GM12891 (cell line): ENCODE measurements around the gene PDS5A.
"Not testable (repeated sequence)": the region's sequence is repeated elsewhere in the genome, so short reads cannot be mapped to it uniquely, and the experiment has no call there.

Experiments used
- DNase-seq: peaks from one replicate; pipeline ENCODE4 v3.0.0; 2011; ENCODE audit warnings: low spot score; ENCODE audit not compliant: insufficient read length
- FAIRE-seq: peaks from 2 replicates; lab custom pipeline; 2011; peaks lifted over from hg19 to GRCh38; lab: Jason Lieb, UNC
- PAX5 ChIP-seq: IDR thresholded peaks from 2 replicates; pipeline ENCODE4 v1.6.1; 2011; ENCODE audit warnings: low read length, moderate library complexity, mild to moderate bottlenecking; ENCODE audit not compliant: insufficient read depth, severe bottlenecking
- POLR2A ChIP-seq: IDR thresholded peaks from 2 replicates; pipeline ENCODE4 v1.6.1; 2011; ENCODE audit warnings: low read depth, low read length, control low read depth
- POLR2AphosphoS5 ChIP-seq: IDR thresholded peaks from 2 replicates; pipeline ENCODE4 v1.6.1; 2011; ENCODE audit warnings: low read depth, low read length, control low read depth
- POU2F2 ChIP-seq: IDR thresholded peaks from 2 replicates; pipeline ENCODE4 v1.6.1; 2011; ENCODE audit warnings: low read depth, mild to moderate bottlenecking, control low read depth, low read length, moderate library complexity
- SPI1 ChIP-seq: IDR thresholded peaks from 2 replicates; pipeline ENCODE4 v1.6.1; 2011; ENCODE audit warnings: low read depth, low read length, control low read depth
- TAF1 ChIP-seq: IDR thresholded peaks from 2 replicates; pipeline ENCODE4 v1.6.1; 2011; ENCODE audit warnings: low read depth, low read length, control low read depth

PDS5A gene

GRCh38 chr4:39950861-39951481 is 26.7 kb downstream of the PDS5A start:
- TF ChIP-seq POLR2AphosphoS5 (no peak), SPI1 (no peak), PAX5 (no peak), TAF1 (no peak), POU2F2 (no peak), POLR2A (no peak)
- FAIRE-seq, result no peak
- no peak for DNase-seq

- FAIRE-seq (no peak), DNase-seq (no peak)
- TF ChIP-seq SPI1 (no peak), PAX5 (no peak), POLR2AphosphoS5 (no peak), TAF1 (no peak), POLR2A (no peak), POU2F2 (no peak)
Measured at GRCh38 chr4:39947963-39948362, 29.7 kb downstream of the PDS5A start.

- FAIRE-seq, result no peak
- DNase-seq, result no peak
- TF ChIP-seq POLR2AphosphoS5, result no peak
- TF ChIP-seq SPI1, result no peak
- no peak for TF ChIP-seq TAF1
- no peak for TF ChIP-seq POU2F2
- no peak for TF ChIP-seq POLR2A
- no peak for TF ChIP-seq PAX5
Measured at GRCh38 chr4:39947417-39947816, 30.3 kb downstream of the PDS5A start.

- not testable (repeated sequence) for FAIRE-seq, DNase-seq
Measured at GRCh38 chr4:39944245-39944644, 33.5 kb downstream of the PDS5A start.

GRCh38 chr4:39942507-39942906 is 35.2 kb downstream of the PDS5A start:
- FAIRE-seq (peak; percentile 86), DNase-seq (no peak)
- peak; percentile 60 for TF ChIP-seq SPI1
- no peak for TF ChIP-seq POU2F2

- FAIRE-seq (peak; percentile 73), DNase-seq (no peak)
- no peak for TF ChIP-seq POLR2A
Measured at GRCh38 chr4:39941682-39942217, 36.0 kb downstream of the PDS5A start.

- FAIRE-seq, result peak; percentile 87
- TF ChIP-seq PAX5, result no peak
- TF ChIP-seq POLR2A, result no peak
- no peak for TF ChIP-seq POU2F2
- TF ChIP-seq TAF1, result no peak
- no peak for TF ChIP-seq POLR2AphosphoS5
- TF ChIP-seq SPI1, result no peak
- DNase-seq, result no peak
Measured at GRCh38 chr4:39937683-39938268, 39.9 kb downstream of the PDS5A start.

GRCh38 chr4:39936565-39937418 is 40.9 kb downstream of the PDS5A start:
- TF ChIP-seq POLR2A (no peak), TAF1 (no peak), PAX5 (no peak), SPI1 (no peak), POLR2AphosphoS5 (no peak), POU2F2 (no peak)
- DNase-seq (no peak), FAIRE-seq (peak; percentile 56)

GRCh38 chr4:39933671-39934590 is 43.8 kb downstream of the PDS5A start:
- TF ChIP-seq PAX5, result no peak
- TF ChIP-seq TAF1, result no peak
- no peak for TF ChIP-seq POLR2AphosphoS5
- TF ChIP-seq SPI1, result no peak
- no peak for TF ChIP-seq POU2F2
- TF ChIP-seq POLR2A, result no peak
- FAIRE-seq (peak; percentile 81), DNase-seq (no peak)
